WTC11 (cell line): ENCODE results near the gene LTBP1. TPM values are rescaled to one million over a fixed set of nuclear protein-coding genes. Genes with fewer than 3 reads are reported as not detected.

Source experiments
- ATAC-seq: fragments of 200-7000 bp; cut with Tn5 transposase; 2 replicates; pipeline ENCODE4 v1.10.0; 2021; ENCODE audit warnings: mild to moderate bottlenecking, moderate library complexity
- CTCF ChIA-PET: fragments of 300-600 bp; sonication (Branson Sonifier 250); formaldehyde crosslinking; loops from one replicate; lab custom pipeline; 2021; ENCODE audit warnings: antibody characterized with exemption; lab: Charles Lee
- POLR2A ChIA-PET: fragments of 350-600 bp; sonication (Branson Sonifier 250); formaldehyde crosslinking; loops from one replicate; lab custom pipeline; 2021; ENCODE audit warnings: antibody characterized with exemption; lab: Charles Lee
- DNase-seq: peaks from one replicate; pipeline ENCODE4 v3.0.0; 2021; ENCODE audit warnings: low spot score
- H3K27ac Mint-ChIP-seq: 2 replicates; pipeline ENCODE4 v1.8.0; 2021; ENCODE audit warnings: mixed read lengths
- H3K27me3 Mint-ChIP-seq: 2 replicates; pipeline ENCODE4 v1.8.0; 2021; ENCODE audit warnings: low read depth, mild to moderate bottlenecking, moderate library complexity, mixed read lengths
- H3K36me3 Mint-ChIP-seq: 2 replicates; pipeline ENCODE4 v1.8.0; 2021; ENCODE audit warnings: mixed read lengths
- H3K4me1 Mint-ChIP-seq: 2 replicates; pipeline ENCODE4 v1.8.0; 2022; ENCODE audit warnings: mixed read lengths
- H3K4me3 Mint-ChIP-seq: 2 replicates; pipeline ENCODE4 v1.8.0; 2021; ENCODE audit warnings: mild to moderate bottlenecking, moderate library complexity, mixed read lengths
- H3K9me3 Mint-ChIP-seq: 2 replicates; pipeline ENCODE4 v1.8.0; 2021; ENCODE audit warnings: mixed read lengths
- ELF4 ChIP-seq: sonication (generic); formaldehyde crosslinking; IDR thresholded peaks from 2 replicates; pipeline ENCODE4 v1.8.1; 2022; ENCODE audit warnings: low read depth, mild to moderate bottlenecking, moderate library complexity, missing genetic modification reagents
- ESRRA ChIP-seq: sonication (generic); formaldehyde crosslinking; IDR thresholded peaks from 2 replicates; pipeline ENCODE4 v1.8.1; 2022; ENCODE audit warnings: mild to moderate bottlenecking, missing genetic modification reagents, borderline replicate concordance
- FOXP1 ChIP-seq: sonication (generic); formaldehyde crosslinking; IDR thresholded peaks from 2 replicates; pipeline ENCODE4 v1.8.0; 2022; ENCODE audit warnings: missing genetic modification reagents, mild to moderate bottlenecking, moderate library complexity, borderline replicate concordance
- JUN ChIP-seq: sonication (generic); formaldehyde crosslinking; IDR thresholded peaks from 2 replicates; pipeline ENCODE4 v1.8.0; 2023; ENCODE audit warnings: mild to moderate bottlenecking, missing genetic modification reagents
- MXD4 ChIP-seq: fragments of 250-450 bp; sonication (Bioruptor Pico); IDR thresholded peaks from 2 replicates; pipeline ENCODE4 v1.8.0; 2021; ENCODE audit warnings: mild to moderate bottlenecking, moderate library complexity, borderline replicate concordance
- NFATC4 ChIP-seq: fragments of 250-450 bp; sonication (Bioruptor Pico); IDR thresholded peaks from 2 replicates; pipeline ENCODE4 v1.9.0; 2021; ENCODE audit warnings: mild to moderate bottlenecking
- NR3C1 ChIP-seq: sonication (generic); formaldehyde crosslinking; conservative IDR thresholded peaks from 2 replicates; pipeline ENCODE4 v1.8.1; 2023; ENCODE audit warnings: low read depth, mild to moderate bottlenecking, missing genetic modification reagents
- OVOL2 ChIP-seq: fragments of 250-450 bp; sonication (Bioruptor Pico); IDR thresholded peaks from 2 replicates; pipeline ENCODE4 v1.9.0; 2021; ENCODE audit warnings: mild to moderate bottlenecking, borderline replicate concordance
- RELA ChIP-seq: sonication (generic); formaldehyde crosslinking; IDR thresholded peaks from 2 replicates; pipeline ENCODE4 v1.8.1; 2022; ENCODE audit warnings: missing genetic modification reagents, mild to moderate bottlenecking, borderline replicate concordance
- SOX15 ChIP-seq: fragments of 250-450 bp; sonication (Bioruptor Pico); IDR thresholded peaks from 2 replicates; pipeline ENCODE4 v1.9.0; 2021; ENCODE audit warnings: mild to moderate bottlenecking
- TP53 ChIP-seq: sonication (generic); formaldehyde crosslinking; IDR thresholded peaks from 2 replicates; pipeline ENCODE4 v1.8.1; 2023; ENCODE audit warnings: mild to moderate bottlenecking, missing genetic modification reagents
- ZNF219 ChIP-seq: sonication (generic); formaldehyde crosslinking; IDR thresholded peaks from 2 replicates; pipeline ENCODE4 v1.8.0; 2023; ENCODE audit warnings: missing genetic modification reagents, mild to moderate bottlenecking, borderline replicate concordance
- total RNA-seq: library from RNA; stranded (reverse); gene quantifications from 3 replicates; pipeline ENCODE4 v1.2.3, GENCODE V29; 2021
- TF ChIP-seq, protein P1 (sequence below): sonication (generic); formaldehyde crosslinking; conservative IDR thresholded peaks from 2 replicates; pipeline ENCODE4 v1.8.1; 2023; ENCODE audit warnings: mild to moderate bottlenecking, low read depth, missing genetic modification reagents, moderate library complexity
- TF ChIP-seq, protein P2 (sequence below): fragments of 250-450 bp; sonication (Bioruptor Pico); IDR thresholded peaks from 2 replicates; pipeline ENCODE4 v1.9.0; 2021; ENCODE audit warnings: mild to moderate bottlenecking
- TF ChIP-seq, protein P3 (sequence below): sonication (generic); formaldehyde crosslinking; IDR thresholded peaks from 2 replicates; pipeline ENCODE4 v1.8.1; 2022; ENCODE audit warnings: low read depth, missing genetic modification reagents, borderline replicate concordance
- TF ChIP-seq, protein P4 (sequence below): fragments of 200-600 bp; IDR thresholded peaks from 2 replicates; pipeline ENCODE4 v1.8.0; 2022; ENCODE audit warnings: antibody characterized with exemption
- TF ChIP-seq, protein P5 (sequence below): sonication (generic); formaldehyde crosslinking; IDR thresholded peaks from 2 replicates; pipeline ENCODE4 v1.8.1; 2023; ENCODE audit warnings: mild to moderate bottlenecking, moderate library complexity, missing genetic modification reagents

Gene LTBP1
- total RNA-seq, 1 experiment from 2014 or later: 33.6 TPM

DNA sequence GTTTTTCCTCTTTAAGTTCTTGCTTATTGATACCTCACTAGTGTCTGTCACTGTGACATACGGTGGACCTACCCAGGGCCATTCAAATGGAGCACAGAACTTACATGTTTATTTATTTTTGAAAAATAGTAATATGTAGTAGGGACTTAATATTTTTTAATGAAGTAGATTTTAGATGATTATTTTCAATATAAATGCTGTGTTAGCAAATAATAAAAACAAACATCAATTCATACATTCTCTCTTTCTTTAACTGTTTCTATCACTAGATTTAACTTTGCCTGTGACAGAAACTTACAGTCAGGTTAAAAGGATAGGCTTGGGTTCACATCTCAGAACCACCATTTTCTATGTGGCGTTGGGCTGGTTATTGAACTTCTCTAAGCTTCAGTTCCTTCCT is 345.3 kb downstream of the LTBP1 start (continued):
- TF ChIP-seq, protein P1, sequence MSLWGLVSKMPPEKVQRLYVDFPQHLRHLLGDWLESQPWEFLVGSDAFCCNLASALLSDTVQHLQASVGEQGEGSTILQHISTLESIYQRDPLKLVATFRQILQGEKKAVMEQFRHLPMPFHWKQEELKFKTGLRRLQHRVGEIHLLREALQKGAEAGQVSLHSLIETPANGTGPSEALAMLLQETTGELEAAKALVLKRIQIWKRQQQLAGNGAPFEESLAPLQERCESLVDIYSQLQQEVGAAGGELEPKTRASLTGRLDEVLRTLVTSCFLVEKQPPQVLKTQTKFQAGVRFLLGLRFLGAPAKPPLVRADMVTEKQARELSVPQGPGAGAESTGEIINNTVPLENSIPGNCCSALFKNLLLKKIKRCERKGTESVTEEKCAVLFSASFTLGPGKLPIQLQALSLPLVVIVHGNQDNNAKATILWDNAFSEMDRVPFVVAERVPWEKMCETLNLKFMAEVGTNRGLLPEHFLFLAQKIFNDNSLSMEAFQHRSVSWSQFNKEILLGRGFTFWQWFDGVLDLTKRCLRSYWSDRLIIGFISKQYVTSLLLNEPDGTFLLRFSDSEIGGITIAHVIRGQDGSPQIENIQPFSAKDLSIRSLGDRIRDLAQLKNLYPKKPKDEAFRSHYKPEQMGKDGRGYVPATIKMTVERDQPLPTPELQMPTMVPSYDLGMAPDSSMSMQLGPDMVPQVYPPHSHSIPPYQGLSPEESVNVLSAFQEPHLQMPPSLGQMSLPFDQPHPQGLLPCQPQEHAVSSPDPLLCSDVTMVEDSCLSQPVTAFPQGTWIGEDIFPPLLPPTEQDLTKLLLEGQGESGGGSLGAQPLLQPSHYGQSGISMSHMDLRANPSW (CRISPR knock-in tag): no peak
- TF ChIP-seq, protein P2, sequence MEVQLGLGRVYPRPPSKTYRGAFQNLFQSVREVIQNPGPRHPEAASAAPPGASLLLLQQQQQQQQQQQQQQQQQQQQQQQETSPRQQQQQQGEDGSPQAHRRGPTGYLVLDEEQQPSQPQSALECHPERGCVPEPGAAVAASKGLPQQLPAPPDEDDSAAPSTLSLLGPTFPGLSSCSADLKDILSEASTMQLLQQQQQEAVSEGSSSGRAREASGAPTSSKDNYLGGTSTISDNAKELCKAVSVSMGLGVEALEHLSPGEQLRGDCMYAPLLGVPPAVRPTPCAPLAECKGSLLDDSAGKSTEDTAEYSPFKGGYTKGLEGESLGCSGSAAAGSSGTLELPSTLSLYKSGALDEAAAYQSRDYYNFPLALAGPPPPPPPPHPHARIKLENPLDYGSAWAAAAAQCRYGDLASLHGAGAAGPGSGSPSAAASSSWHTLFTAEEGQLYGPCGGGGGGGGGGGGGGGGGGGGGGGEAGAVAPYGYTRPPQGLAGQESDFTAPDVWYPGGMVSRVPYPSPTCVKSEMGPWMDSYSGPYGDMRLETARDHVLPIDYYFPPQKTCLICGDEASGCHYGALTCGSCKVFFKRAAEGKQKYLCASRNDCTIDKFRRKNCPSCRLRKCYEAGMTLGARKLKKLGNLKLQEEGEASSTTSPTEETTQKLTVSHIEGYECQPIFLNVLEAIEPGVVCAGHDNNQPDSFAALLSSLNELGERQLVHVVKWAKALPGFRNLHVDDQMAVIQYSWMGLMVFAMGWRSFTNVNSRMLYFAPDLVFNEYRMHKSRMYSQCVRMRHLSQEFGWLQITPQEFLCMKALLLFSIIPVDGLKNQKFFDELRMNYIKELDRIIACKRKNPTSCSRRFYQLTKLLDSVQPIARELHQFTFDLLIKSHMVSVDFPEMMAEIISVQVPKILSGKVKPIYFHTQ: no peak
- TF ChIP-seq FOXP1 (CRISPR knock-in tag): no peak

DNA sequence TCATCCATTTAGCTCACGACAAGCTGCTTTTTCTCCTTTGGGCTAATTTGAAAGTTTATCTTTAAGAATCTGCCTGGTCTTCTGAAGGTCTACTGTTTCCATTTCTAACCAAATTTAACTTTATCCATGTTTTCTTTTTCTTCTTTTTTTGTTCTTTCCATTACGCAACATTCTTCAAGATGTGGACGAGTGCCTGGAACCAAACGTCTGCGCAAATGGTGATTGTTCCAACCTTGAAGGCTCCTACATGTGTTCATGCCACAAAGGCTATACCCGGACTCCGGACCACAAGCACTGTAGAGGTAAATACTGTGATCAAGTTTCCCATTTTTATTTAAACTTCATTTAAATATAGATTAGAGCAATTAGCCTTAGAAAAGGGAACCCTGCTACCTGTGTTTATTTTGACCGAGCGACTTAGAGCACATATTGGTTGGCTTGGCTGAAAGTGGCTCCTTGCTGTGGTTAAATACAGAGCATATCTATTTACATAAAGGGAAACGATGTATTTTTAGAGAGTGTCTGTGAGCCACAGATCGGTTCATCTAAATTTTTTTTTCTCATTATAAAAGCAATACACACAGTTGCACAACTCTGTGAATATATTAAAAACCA is 346.3 kb downstream of the LTBP1 start:
- no peaks in the 10 kb centered on the region for H3K36me3 Mint-ChIP-seq
- H3K4me1 Mint-ChIP-seq: peaks cover 14% of the 10 kb centered on the region
- TF ChIP-seq SOX15 (CRISPR knock-in tag): no peak
- TF ChIP-seq NFATC4 (CRISPR knock-in tag): no peak
- TF ChIP-seq, protein P3, sequence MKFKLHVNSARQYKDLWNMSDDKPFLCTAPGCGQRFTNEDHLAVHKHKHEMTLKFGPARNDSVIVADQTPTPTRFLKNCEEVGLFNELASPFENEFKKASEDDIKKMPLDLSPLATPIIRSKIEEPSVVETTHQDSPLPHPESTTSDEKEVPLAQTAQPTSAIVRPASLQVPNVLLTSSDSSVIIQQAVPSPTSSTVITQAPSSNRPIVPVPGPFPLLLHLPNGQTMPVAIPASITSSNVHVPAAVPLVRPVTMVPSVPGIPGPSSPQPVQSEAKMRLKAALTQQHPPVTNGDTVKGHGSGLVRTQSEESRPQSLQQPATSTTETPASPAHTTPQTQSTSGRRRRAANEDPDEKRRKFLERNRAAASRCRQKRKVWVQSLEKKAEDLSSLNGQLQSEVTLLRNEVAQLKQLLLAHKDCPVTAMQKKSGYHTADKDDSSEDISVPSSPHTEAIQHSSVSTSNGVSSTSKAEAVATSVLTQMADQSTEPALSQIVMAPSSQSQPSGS (CRISPR knock-in tag): no peak
- TF ChIP-seq OVOL2 (CRISPR knock-in tag): no peak
- no peak for TF ChIP-seq TP53 (CRISPR knock-in tag)
- peaks cover 15% of the 10 kb centered on the region for H3K27me3 Mint-ChIP-seq
- ChIA-PET CTCF (no interaction called here), POLR2A (interaction anchor here (0.6 kb wide), 2 partner anchors 100 to 305 kb away, joined by 3 to 5 read pairs; no protein-coding TSS in a partner anchor)
- peak overlapping the region; percentile 6; the same call in 1 of the 2 replicates for H3K4me3 Mint-ChIP-seq
- ATAC-seq: peak; percentile 65
- no peak overlapping the region for H3K27ac Mint-ChIP-seq
- H3K9me3 Mint-ChIP-seq: no peaks in the 10 kb centered on the region
- no peak for DNase-seq

DNA sequence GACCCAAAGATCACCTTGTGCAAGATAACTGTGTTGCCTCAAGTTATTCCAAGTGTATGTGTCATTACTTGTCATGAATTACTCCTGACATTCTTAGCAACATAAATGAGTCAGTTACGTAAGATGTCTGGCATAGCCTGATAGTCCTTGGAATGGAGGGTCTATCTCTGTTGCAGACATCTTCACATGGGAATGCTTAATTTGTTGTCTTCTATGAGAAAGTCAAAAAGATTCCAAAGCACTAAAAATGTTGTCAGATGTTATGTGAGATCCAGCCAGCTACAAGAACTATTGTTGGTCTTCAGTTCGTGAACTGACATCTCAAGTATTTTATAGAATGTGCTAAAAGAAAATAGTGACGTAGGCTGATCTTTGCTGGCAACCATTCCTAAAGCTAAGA is 351.5 kb downstream of the LTBP1 start:
- Mint-ChIP-seq H3K27me3 (no peaks in the 10 kb centered on the region), H3K36me3 (no peaks in the 10 kb centered on the region), H3K9me3 (no peaks in the 10 kb centered on the region), H3K4me3 (no peak overlapping the region), H3K4me1 (no peaks in the 10 kb centered on the region; the same call in none of the 2 replicates), H3K27ac (no peak overlapping the region)
- DNase-seq: no peak
- ChIA-PET POLR2A (no interaction called here), CTCF (interaction anchor here (0.6 kb wide), 1 partner anchor 524 kb away, joined by 3 read pairs; no protein-coding TSS in a partner anchor)
- no peak for ATAC-seq
- TF ChIP-seq RELA (CRISPR knock-in tag): no peak
- no peak for TF ChIP-seq ESRRA (CRISPR knock-in tag)
- TF ChIP-seq NR3C1 (CRISPR knock-in tag): no peak
- no peak for TF ChIP-seq MXD4 (CRISPR knock-in tag)
- TF ChIP-seq, protein P4, sequence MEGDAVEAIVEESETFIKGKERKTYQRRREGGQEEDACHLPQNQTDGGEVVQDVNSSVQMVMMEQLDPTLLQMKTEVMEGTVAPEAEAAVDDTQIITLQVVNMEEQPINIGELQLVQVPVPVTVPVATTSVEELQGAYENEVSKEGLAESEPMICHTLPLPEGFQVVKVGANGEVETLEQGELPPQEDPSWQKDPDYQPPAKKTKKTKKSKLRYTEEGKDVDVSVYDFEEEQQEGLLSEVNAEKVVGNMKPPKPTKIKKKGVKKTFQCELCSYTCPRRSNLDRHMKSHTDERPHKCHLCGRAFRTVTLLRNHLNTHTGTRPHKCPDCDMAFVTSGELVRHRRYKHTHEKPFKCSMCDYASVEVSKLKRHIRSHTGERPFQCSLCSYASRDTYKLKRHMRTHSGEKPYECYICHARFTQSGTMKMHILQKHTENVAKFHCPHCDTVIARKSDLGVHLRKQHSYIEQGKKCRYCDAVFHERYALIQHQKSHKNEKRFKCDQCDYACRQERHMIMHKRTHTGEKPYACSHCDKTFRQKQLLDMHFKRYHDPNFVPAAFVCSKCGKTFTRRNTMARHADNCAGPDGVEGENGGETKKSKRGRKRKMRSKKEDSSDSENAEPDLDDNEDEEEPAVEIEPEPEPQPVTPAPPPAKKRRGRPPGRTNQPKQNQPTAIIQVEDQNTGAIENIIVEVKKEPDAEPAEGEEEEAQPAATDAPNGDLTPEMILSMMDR: no peak
- TF ChIP-seq ZNF219 (CRISPR knock-in tag): no peak
- TF ChIP-seq, protein P5, sequence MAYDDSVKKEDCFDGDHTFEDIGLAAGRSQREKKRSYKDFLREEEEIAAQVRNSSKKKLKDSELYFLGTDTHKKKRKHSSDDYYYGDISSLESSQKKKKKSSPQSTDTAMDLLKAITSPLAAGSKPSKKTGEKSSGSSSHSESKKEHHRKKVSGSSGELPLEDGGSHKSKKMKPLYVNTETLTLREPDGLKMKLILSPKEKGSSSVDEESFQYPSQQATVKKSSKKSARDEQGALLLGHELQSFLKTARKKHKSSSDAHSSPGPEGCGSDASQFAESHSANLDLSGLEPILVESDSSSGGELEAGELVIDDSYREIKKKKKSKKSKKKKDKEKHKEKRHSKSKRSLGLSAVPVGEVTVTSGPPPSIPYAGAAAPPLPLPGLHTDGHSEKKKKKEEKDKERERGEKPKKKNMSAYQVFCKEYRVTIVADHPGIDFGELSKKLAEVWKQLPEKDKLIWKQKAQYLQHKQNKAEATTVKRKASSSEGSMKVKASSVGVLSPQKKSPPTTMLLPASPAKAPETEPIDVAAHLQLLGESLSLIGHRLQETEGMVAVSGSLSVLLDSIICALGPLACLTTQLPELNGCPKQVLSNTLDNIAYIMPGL (CRISPR knock-in tag): no peak
- TF ChIP-seq ELF4 (CRISPR knock-in tag): no peak
- no peak for TF ChIP-seq JUN
